GM12873 (cell line): ENCODE data around the gene TAAR9.

Experiments
- TF ChIP-seq, protein P1 (sequence below): IDR thresholded peaks from 2 replicates; pipeline ENCODE4 v1.5.1; 2012; ENCODE audit warnings: low read depth, mild to moderate bottlenecking, moderate library complexity, low read length, control low read depth; ENCODE audit not compliant: insufficient read depth; ENCODE audit errors: missing control alignments

The TAAR9 gene

DNA sequence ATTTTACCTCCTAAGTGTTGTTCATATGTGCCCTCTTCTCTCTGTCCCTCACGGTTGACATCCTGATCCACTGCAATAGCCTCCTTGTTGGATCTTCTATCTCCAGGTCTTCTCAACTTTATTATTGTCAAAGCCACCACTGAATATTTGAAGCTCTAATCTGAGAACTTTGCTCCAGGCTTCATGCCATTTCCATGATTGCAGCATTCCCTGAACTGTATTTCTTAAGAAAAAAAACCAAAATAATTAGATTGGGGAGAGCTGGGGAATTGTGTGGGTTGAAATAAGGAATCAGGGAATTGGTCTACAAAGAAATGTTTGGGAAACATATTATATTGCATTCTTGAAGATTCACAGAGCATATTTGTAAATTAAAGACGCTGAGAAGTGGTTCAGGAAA, 22.7 kb upstream of the TAAR9 start:
- TF ChIP-seq, protein P1, sequence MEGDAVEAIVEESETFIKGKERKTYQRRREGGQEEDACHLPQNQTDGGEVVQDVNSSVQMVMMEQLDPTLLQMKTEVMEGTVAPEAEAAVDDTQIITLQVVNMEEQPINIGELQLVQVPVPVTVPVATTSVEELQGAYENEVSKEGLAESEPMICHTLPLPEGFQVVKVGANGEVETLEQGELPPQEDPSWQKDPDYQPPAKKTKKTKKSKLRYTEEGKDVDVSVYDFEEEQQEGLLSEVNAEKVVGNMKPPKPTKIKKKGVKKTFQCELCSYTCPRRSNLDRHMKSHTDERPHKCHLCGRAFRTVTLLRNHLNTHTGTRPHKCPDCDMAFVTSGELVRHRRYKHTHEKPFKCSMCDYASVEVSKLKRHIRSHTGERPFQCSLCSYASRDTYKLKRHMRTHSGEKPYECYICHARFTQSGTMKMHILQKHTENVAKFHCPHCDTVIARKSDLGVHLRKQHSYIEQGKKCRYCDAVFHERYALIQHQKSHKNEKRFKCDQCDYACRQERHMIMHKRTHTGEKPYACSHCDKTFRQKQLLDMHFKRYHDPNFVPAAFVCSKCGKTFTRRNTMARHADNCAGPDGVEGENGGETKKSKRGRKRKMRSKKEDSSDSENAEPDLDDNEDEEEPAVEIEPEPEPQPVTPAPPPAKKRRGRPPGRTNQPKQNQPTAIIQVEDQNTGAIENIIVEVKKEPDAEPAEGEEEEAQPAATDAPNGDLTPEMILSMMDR: no peak

DNA sequence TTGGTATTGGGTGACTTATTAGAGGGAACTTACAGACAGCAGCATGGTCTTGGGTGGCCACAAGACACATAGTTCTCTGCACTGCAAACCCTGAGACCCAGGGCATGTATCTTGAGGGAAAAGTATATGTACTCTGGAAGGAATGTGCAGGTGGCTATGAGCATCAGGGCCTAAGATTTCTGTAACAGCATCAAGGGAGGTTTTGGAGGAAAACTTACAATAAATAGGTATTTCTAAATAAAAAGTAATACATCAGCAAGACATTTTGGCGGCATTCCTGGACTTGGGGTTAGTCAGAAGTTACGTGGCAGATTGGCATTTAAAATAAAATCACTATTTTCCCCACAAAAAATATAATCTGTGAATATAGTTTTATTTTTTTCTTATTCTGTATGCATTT, 17.1 kb upstream of the TAAR9 start:
- TF ChIP-seq, protein P1: no peak

DNA sequence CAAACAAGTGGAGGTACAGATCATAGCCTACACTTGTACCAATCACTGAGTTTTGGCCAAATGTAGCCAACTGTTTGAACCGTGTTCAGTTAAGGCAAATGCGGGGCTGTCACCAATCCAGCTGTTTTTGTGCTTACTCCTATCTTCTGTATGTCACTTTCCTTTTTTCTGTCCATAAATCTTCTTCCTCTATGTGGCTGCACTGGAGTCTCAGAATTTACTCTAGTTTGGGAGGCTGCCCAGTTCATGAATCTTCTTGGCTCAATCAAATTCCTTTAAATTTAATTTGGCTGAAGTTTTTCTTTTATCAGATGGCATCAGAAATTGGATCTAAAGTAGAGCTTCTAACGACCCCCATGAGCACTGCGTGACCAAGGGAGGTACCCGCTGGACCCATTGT, 13.4 kb upstream of the TAAR9 start:
- TF ChIP-seq, protein P1: no peak

DNA sequence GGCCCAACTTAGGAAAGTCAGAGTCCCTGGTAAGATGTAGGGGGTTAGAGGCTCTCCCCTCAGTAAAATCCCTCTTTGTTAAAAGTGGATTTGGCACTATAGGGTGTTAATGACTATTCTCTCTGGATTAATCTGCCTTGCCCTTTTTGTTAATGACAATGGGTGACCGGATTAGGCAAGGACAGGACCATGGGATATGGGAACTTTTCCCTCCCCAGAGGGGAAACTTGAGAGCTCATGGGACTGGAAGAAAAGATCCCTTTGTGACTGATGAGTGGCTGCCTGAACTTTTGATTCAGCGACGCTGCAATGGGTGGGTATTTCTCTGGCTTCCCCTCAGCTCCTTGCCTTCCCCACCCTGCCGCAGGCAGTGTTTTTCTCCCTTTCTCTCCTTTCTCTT, 12.2 kb upstream of the TAAR9 start:
- TF ChIP-seq, protein P1: no peak

DNA sequence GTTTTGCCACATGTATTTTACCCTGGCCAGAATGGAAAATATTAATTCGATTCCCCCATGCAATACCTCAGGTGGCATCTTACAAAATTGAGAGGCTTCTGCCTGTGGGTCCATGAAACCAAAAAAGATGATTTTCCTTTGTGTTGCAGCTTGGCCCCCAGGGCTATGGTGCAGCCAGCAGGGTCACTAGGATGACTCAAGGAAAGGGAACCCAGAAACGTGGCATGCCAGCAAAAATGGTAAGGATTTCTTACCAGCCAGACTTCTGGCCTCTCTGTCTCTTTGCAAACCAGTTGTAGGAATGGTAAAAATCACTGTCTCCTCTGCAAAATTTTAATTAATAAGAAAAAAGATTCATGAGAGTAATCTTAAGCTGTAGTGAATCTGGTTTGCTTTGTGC, 11.6 kb upstream of the TAAR9 start:
- TF ChIP-seq, protein P1: no peak

DNA sequence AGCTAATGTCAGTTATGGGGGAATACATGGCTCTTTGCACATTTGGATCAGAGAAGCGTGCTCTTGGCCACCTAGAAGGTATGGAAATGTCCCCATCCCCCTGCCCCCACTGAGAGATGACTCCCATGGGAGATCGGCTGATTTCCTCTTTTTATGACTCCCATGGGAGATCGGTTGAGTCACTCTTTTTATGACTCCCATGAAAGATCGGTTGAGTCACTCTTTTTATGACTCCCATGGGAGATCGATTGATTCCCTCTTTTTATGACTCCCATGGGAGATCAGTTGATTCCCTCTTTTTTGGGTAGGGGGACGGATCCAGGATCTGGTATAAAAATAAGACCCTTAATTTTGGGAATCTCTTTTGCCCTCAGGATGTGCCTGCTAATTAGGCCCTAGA, 10.3 kb upstream of the TAAR9 start:
- TF ChIP-seq, protein P1: no peak

DNA sequence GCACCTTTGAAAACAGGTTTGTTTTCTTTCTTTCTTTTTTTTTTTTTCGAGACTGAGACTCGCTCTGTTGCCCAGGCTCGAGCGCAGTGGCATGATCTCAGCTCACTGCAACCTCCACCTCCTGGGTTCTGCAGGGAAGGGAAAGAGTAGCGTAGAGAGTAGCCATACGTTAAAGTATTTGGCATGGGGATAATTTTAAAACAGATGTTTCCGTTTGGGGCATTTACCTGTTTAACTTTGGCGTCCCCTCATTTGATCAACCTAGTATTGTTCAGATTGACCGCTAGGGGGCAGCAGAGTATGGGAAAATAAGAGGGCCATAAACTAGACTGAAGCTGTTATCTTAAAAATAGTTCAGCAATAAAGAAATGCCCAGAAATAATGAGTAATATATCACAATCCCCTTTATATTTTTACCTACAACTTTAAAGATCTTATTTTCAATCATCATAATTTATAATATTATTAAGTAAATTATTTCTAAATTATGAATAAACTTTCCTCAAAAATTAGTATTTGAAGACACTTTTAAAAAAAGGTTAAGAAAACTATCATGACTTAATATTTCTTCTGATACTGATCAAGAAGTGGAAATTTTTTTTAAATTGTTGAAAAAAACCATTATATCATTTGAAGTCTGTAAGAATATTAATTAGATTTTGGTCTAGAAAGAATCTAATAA, 7.6 kb upstream of the TAAR9 start:
- TF ChIP-seq, protein P1: peak; percentile 64
